Natural killer cell (primary cell): ENCODE measurements around the gene FANCE. TPM values are rescaled to one million over a fixed set of nuclear protein-coding genes. Genes with fewer than 3 reads are reported as not detected.

ENCODE experiments used
- ATAC-seq, 3 donors: fragments of 150-1000 bp in 2 of 3; fragments of 200-7000 bp in 1 of 3; cut with Tn5 transposase; 1 replicate in 1 of 3; 2 replicates in 2 of 3; pipeline ENCODE4 v1.10.0; 2021; ENCODE audit warnings: mild to moderate bottlenecking in 2 of 3, moderate library complexity in 2 of 3
- DNase-seq, 2 donors: peaks; one replicate each; pipeline versions ENCODE4 v3.0.0 to v3.0.0-alpha.2; 2013 to 2021; ENCODE audit warnings: mixed read lengths in 1 of 2
- H3K27ac ChIP-seq: one replicate; pipeline ENCODE4 v1.5.1; 2013; ENCODE audit warnings: mild to moderate bottlenecking, low read length
- H3K27me3 ChIP-seq: one replicate; pipeline ENCODE4 v1.6.1; 2013; ENCODE audit warnings: low read length; ENCODE audit not compliant: control insufficient read depth, insufficient read depth
- H3K36me3 ChIP-seq: one replicate; pipeline ENCODE4 v1.6.1; 2013; ENCODE audit warnings: low read length; ENCODE audit not compliant: control insufficient read depth, insufficient read depth
- H3K4me1 ChIP-seq: one replicate; pipeline ENCODE4 v1.6.1; 2013; ENCODE audit warnings: low read length; ENCODE audit not compliant: control insufficient read depth, insufficient read depth
- H3K4me3 ChIP-seq: one replicate; pipeline ENCODE4 v1.5.1; 2013; ENCODE audit warnings: low read length
- H3K9me3 ChIP-seq: one replicate; pipeline ENCODE4 v1.6.1; 2013; ENCODE audit warnings: low read length; ENCODE audit not compliant: control insufficient read depth, insufficient read depth
- H3K27ac Mint-ChIP-seq, 2 donors: one replicate each; pipeline ENCODE4 v1.8.0; 2022; ENCODE audit warnings: mild to moderate bottlenecking in 2 of 2, mixed read lengths in 2 of 2, moderate library complexity in 1 of 2
- H3K27me3 Mint-ChIP-seq, 2 donors: one replicate each; pipeline ENCODE4 v1.8.0; 2022; ENCODE audit warnings: low read depth in 2 of 2, mixed read lengths in 2 of 2
- H3K36me3 Mint-ChIP-seq: one replicate; pipeline ENCODE4 v1.8.0; 2022; ENCODE audit warnings: mixed read lengths
- H3K4me1 Mint-ChIP-seq, 2 donors: one replicate each; pipeline ENCODE4 v1.8.0; 2022; ENCODE audit warnings: mixed read lengths in 2 of 2
- H3K4me3 Mint-ChIP-seq: one replicate; pipeline ENCODE4 v1.8.0; 2022; ENCODE audit warnings: mild to moderate bottlenecking, moderate library complexity, mixed read lengths
- H3K9me3 Mint-ChIP-seq, 2 donors: one replicate each; pipeline ENCODE4 v1.8.0; 2022; ENCODE audit warnings: mixed read lengths in 2 of 2
- WGBS: methylation state at CpG from one replicate; pipeline ENCODE4 v1.1.7; 2013; ENCODE audit warnings: missing lambda C conversion rate; ENCODE audit not compliant: insufficient coverage; 5-methylcytosine and 5-hydroxymethylcytosine counted together
- intact Hi-C: fragments of 100-400 bp; cut with micrococcal nuclease; formaldehyde crosslinking; loops from one replicate; pipeline ENCODE4 v1.14.2; 2022
- total RNA-seq, 4 donors: library from RNA; stranded (reverse); fragments of 120-200 nt in 1 of 4; gene quantifications; one replicate each; pipeline versions ENCODE4 v1.2.3 to v1.2.4, GENCODE V29; 2013 to 2022
- TF ChIP-seq, protein P1 (sequence below): fragments of 200-600 bp; IDR thresholded peaks from one replicate; pipeline ENCODE4 v1.8.0; 2022; ENCODE audit warnings: antibody characterized with exemption

Gene FANCE
- total RNA-seq, 3 donors from 2014 or later (not counting 1 experiment from before 2014, with no cell fraction given) = 2.2 to 3.2 (median 2.6) TPM

GRCh38 chr6:35477551-35478179 lies 25.5 kb downstream of the FANCE start:
- TF ChIP-seq, protein P1, sequence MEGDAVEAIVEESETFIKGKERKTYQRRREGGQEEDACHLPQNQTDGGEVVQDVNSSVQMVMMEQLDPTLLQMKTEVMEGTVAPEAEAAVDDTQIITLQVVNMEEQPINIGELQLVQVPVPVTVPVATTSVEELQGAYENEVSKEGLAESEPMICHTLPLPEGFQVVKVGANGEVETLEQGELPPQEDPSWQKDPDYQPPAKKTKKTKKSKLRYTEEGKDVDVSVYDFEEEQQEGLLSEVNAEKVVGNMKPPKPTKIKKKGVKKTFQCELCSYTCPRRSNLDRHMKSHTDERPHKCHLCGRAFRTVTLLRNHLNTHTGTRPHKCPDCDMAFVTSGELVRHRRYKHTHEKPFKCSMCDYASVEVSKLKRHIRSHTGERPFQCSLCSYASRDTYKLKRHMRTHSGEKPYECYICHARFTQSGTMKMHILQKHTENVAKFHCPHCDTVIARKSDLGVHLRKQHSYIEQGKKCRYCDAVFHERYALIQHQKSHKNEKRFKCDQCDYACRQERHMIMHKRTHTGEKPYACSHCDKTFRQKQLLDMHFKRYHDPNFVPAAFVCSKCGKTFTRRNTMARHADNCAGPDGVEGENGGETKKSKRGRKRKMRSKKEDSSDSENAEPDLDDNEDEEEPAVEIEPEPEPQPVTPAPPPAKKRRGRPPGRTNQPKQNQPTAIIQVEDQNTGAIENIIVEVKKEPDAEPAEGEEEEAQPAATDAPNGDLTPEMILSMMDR = no peak
- intact Hi-C loops = no loop called here
- Histone ChIP-seq H3K27me3 (no peaks in the 10 kb centered on the region), H3K36me3 (peaks cover 10% of the 10 kb centered on the region), H3K4me3 (no peak overlapping the region), H3K27ac (no peak overlapping the region), H3K4me1 (no peaks in the 10 kb centered on the region), H3K9me3 (no peaks in the 10 kb centered on the region)
- no peaks in the 10 kb centered on the region for H3K4me1 Mint-ChIP-seq
- no peak overlapping the region for H3K27ac Mint-ChIP-seq
- H3K27me3 Mint-ChIP-seq = no peaks in the 10 kb centered on the region
- 96% methylated on average over 4 of the region's 5 CpGs for WGBS
- H3K36me3 Mint-ChIP-seq = no peaks in the 10 kb centered on the region
- ATAC-seq (no peak), DNase-seq (no peak)
- no peaks in the 10 kb centered on the region for H3K9me3 Mint-ChIP-seq
- H3K4me3 Mint-ChIP-seq = no peak overlapping the region

DNA sequence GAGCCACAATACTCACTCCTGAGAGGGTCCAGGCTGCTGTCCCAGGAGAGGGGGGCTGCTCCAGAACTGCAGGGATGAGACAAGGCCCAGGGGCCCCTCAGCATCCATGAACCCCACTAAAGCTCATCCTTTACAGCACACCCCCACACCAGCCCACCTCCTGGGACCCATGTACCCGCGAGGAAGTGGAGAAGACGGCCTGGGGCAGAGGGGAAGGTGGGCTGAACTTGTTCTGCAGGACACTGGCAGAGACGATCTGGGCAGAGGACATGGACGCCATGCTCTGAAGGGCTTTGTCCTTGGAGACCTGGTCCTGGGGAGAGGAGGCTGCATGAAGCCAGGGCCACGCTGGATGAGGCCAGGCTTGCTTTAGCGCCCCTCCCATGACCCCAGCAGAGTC lies 26.1 kb downstream of the FANCE start:
- Histone ChIP-seq H3K27me3 (no peaks in the 10 kb centered on the region), H3K36me3 (peaks cover 5% of the 10 kb centered on the region), H3K4me1 (no peaks in the 10 kb centered on the region), H3K9me3 (no peaks in the 10 kb centered on the region), H3K27ac (no peak overlapping the region), H3K4me3 (no peak overlapping the region)
- TF ChIP-seq, protein P1 = no peak
- Mint-ChIP-seq H3K36me3 (no peaks in the 10 kb centered on the region), H3K9me3 (no peaks in the 10 kb centered on the region), H3K4me3 (no peak overlapping the region), H3K4me1 (no peaks in the 10 kb centered on the region), H3K27ac (no peak overlapping the region), H3K27me3 (no peaks in the 10 kb centered on the region)
- WGBS = 94% methylated on average over 7 of the region's 7 CpGs
- no peak for ATAC-seq
- intact Hi-C loops = no loop called here
- no peak for DNase-seq

- Histone ChIP-seq H3K4me3 (no peak overlapping the region), H3K9me3 (no peaks in the 10 kb centered on the region), H3K27me3 (no peaks in the 10 kb centered on the region), H3K36me3 (no peaks in the 10 kb centered on the region), H3K27ac (no peak overlapping the region), H3K4me1 (no peaks in the 10 kb centered on the region)
- WGBS = 98% methylated on average over 12 of the region's 12 CpGs
- H3K4me1 Mint-ChIP-seq = no peaks in the 10 kb centered on the region
- TF ChIP-seq, protein P1 = no peak
- H3K27ac Mint-ChIP-seq = no peak overlapping the region
- intact Hi-C loops = no loop called here
- no peaks in the 10 kb centered on the region for H3K27me3 Mint-ChIP-seq
- no peak overlapping the region for H3K4me3 Mint-ChIP-seq
- H3K9me3 Mint-ChIP-seq = no peaks in the 10 kb centered on the region
- no peak for DNase-seq
- H3K36me3 Mint-ChIP-seq = no peaks in the 10 kb centered on the region
- ATAC-seq = no peak
Measured at GRCh38 chr6:35480176-35480575, 28.0 kb downstream of the FANCE start.

- Histone ChIP-seq H3K4me1 (no peaks in the 10 kb centered on the region), H3K36me3 (no peaks in the 10 kb centered on the region), H3K27ac (no peak overlapping the region), H3K9me3 (no peaks in the 10 kb centered on the region), H3K4me3 (no peak overlapping the region), H3K27me3 (no peaks in the 10 kb centered on the region)
- no peak overlapping the region for H3K27ac Mint-ChIP-seq
- 88% methylated on average over 8 of the region's 8 CpGs for WGBS
- TF ChIP-seq, protein P1 = no peak
- no peaks in the 10 kb centered on the region for H3K27me3 Mint-ChIP-seq
- ATAC-seq (no peak), DNase-seq (no peak)
- H3K9me3 Mint-ChIP-seq = no peaks in the 10 kb centered on the region
- H3K4me3 Mint-ChIP-seq = no peak overlapping the region
- H3K36me3 Mint-ChIP-seq = no peaks in the 10 kb centered on the region
- no peaks in the 10 kb centered on the region for H3K4me1 Mint-ChIP-seq
- intact Hi-C loops = no loop called here
Measured at GRCh38 chr6:35481226-35481625, 29.1 kb downstream of the FANCE start.
